ENCODE measurements around the gene LRRC55. TPM values are rescaled to one million over a fixed set of nuclear protein-coding genes. Genes with fewer than 3 reads are reported as not detected.
A peak's percentile ranks its signal among the peaks of the same experiment; 100 is the strongest.

Gene LRRC55, protein sequence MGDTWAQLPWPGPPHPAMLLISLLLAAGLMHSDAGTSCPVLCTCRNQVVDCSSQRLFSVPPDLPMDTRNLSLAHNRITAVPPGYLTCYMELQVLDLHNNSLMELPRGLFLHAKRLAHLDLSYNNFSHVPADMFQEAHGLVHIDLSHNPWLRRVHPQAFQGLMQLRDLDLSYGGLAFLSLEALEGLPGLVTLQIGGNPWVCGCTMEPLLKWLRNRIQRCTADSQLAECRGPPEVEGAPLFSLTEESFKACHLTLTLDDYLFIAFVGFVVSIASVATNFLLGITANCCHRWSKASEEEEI
- total RNA-seq (2021) = 0.46 to 0.79 TPM (median 0.71 TPM) in 3 replicates
- percentile 24 among the genes with signal in this experiment for Bru-seq, nascent RNA
- long read RNA-seq, experiment 1, partial matches to known transcripts = 0 of 1 reads
- long read RNA-seq, experiment 1, other reads (novel, unspliced or antisense) = 1 of 1 reads
- long read RNA-seq, experiment 2, partial matches to known transcripts = 1 of 1 reads
- long read RNA-seq, experiment 2, other reads (novel, unspliced or antisense) = 0 of 1 reads
- long read RNA-seq, experiment 3 = 0 reads

GRCh38 chr11:57181678-57182305, at the start of gene LRRC55:
Gene LRRC55 (plus strand): TSS chr11:57181953. CDS start chr11:57182023, 70 bp downstream.
- Mint-ChIP-seq H3K36me3 (no peaks in the 10 kb centered on the region), H3K9me3 (no peaks in the 10 kb centered on the region), H3K4me3 (peak within 1 kb of the TSS; percentile 85), H3K4me1 (peaks cover 22% of the 10 kb centered on the region), H3K27me3 (ENCODE audit: low read depth) (peaks cover 44% of the 10 kb centered on the region), H3K27ac (no peak within 1 kb of the TSS)
- peak; percentile 42; the same call in 1 of the 2 replicates for TF ChIP-seq ZNF423 (CRISPR knock-in tag; IDR thresholded peaks at IDR 0.05)
- no peak for TF ChIP-seq NFATC4 (CRISPR knock-in tag; IDR thresholded peaks at IDR 0.05)
- no peak for TF ChIP-seq USF2 (CRISPR knock-in tag; IDR thresholded peaks at IDR 0.05)
- TF ChIP-seq ZNF121 (CRISPR knock-in tag; IDR thresholded peaks at IDR 0.05) = no peak
- TF ChIP-seq SOX15 (CRISPR knock-in tag; IDR thresholded peaks at IDR 0.05) = no peak
- DNase-seq (ENCODE audit: low spot score) (no peak), ATAC-seq (no peak)
- ChIA-PET POLR2A (interaction anchor here (0.7 kb wide), 1 partner anchor 8 kb away, joined by 3 read pairs; no protein-coding TSS in a partner anchor), CTCF (interaction anchor here (2.1 kb wide), 1 partner anchor 68 kb away, joined by 12 read pairs; no protein-coding TSS in a partner anchor)

DNA sequence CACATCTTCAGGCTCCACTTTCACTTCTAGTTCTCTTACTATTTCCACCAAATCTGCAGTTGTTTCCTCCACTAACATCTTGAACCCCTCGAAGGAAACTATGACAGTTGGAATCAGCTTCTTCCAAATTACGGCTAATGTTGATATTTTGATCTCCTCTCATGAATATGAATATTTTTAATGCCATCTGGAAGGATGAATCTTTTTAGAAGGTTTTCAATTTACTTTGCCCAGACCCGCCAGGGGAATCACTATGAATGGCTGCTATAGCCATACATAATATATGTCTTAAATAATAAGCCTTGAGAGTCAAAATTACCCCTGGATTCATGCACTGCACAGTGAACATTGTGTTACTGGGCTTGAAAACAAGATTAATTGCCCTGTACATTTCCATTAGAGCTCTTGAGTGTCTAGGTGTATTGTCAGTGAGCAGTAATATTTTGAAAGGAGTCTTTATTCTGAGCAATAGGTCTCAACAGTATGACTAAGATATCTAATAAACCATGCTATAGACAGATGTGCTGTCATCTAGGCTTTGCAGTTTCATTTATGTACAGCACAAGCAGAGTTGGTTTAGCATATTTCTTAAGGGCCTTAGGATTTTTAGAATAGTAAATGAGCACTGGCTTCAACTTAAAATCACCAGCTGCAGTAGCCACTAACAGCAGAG, 48.3 kb upstream of the LRRC55 start:
- ChIA-PET CTCF (interaction anchor here (0.5 to 12.4 kb wide), 3 partner anchors 23 to 212 kb away, joined by 3 to 363 read pairs (median 4); no protein-coding TSS in a partner anchor), POLR2A (no interaction called here)
- H3K4me1 Mint-ChIP-seq = peaks cover 5% of the 10 kb centered on the region; the same call in 1 of the 2 replicates
- no peaks in the 10 kb centered on the region for H3K36me3 Mint-ChIP-seq
- DNase-seq (ENCODE audit: low spot score) (no peak), ATAC-seq (no peak)
- H3K9me3 Mint-ChIP-seq = no peaks in the 10 kb centered on the region
- H3K4me3 Mint-ChIP-seq = no peak overlapping the region
- no peak overlapping the region for H3K27ac Mint-ChIP-seq
- TF ChIP-seq ZBTB21 (CRISPR knock-in tag; IDR thresholded peaks at IDR 0.05; ENCODE audit: borderline replicate concordance) (no peak), SMAD4 (CRISPR knock-in tag; IDR thresholded peaks at IDR 0.05) (no peak), GRHL2 (CRISPR knock-in tag; IDR thresholded peaks at IDR 0.05; ENCODE audit: insufficient replicate concordance, severe bottlenecking) (no peak), ZNF232 (CRISPR knock-in tag; IDR thresholded peaks at IDR 0.05) (no peak), ZNF532 (CRISPR knock-in tag; IDR thresholded peaks at IDR 0.05; ENCODE audit: borderline replicate concordance) (no peak), USF1 (CRISPR knock-in tag; IDR thresholded peaks at IDR 0.05) (no peak), FOXP4 (CRISPR knock-in tag; IDR thresholded peaks at IDR 0.05) (no peak)
- TF ChIP-seq, protein P1, sequence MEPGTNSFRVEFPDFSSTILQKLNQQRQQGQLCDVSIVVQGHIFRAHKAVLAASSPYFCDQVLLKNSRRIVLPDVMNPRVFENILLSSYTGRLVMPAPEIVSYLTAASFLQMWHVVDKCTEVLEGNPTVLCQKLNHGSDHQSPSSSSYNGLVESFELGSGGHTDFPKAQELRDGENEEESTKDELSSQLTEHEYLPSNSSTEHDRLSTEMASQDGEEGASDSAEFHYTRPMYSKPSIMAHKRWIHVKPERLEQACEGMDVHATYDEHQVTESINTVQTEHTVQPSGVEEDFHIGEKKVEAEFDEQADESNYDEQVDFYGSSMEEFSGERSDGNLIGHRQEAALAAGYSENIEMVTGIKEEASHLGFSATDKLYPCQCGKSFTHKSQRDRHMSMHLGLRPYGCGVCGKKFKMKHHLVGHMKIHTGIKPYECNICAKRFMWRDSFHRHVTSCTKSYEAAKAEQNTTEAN (CRISPR knock-in tag; IDR thresholded peaks at IDR 0.05) = no peak
- TF ChIP-seq, protein P2, sequence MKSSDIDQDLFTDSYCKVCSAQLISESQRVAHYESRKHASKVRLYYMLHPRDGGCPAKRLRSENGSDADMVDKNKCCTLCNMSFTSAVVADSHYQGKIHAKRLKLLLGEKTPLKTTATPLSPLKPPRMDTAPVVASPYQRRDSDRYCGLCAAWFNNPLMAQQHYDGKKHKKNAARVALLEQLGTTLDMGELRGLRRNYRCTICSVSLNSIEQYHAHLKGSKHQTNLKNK (CRISPR knock-in tag; IDR thresholded peaks at IDR 0.05) = no peak
- no peaks in the 10 kb centered on the region; the same call in 1 of the 2 replicates for H3K27me3 Mint-ChIP-seq (ENCODE audit: low read depth)

Measured in WTC11 (cell line).